GM23338 (cell line): ENCODE data around the gene GOLM1. TPM values are rescaled to one million over a fixed set of nuclear protein-coding genes. Genes with fewer than 3 reads are reported as not detected.

ENCODE experiments used
- ATAC-seq: fragments of 200-7000 bp; cut with Tn5 transposase; 3 replicates; pipeline ENCODE4 v1.9.1; 2020
- DNase-seq: peaks from one replicate; pipeline ENCODE4 v3.0.0-alpha.2; 2015; ENCODE audit warnings: low spot score
- H2AFZ ChIP-seq: fragments of 200-600 bp; sonication (generic); 2 replicates; pipeline ENCODE4 v1.8.0; 2016; ENCODE audit warnings: antibody characterized with exemption, mild to moderate bottlenecking, moderate library complexity
- H3F3A ChIP-seq: fragments of 200-600 bp; sonication (generic); replicated peaks from 2 replicates; pipeline ENCODE4 v1.8.0; 2017; ENCODE audit warnings: antibody characterized with exemption, mixed run types, low read depth
- H3K27ac ChIP-seq: fragments of 200-600 bp; sonication (generic); 2 replicates; pipeline ENCODE4 v1.6.1; 2016; ENCODE audit warnings: low read depth
- H3K27me3 ChIP-seq: fragments of 200-600 bp; sonication (generic); 2 replicates; pipeline ENCODE4 v1.8.0; 2016; ENCODE audit warnings: mild to moderate bottlenecking, mixed run types, moderate library complexity; ENCODE audit not compliant: insufficient read depth
- H3K36me3 ChIP-seq: fragments of 200-600 bp; sonication (generic); 2 replicates; pipeline ENCODE4 v1.8.0; 2016; ENCODE audit warnings: mild to moderate bottlenecking; ENCODE audit not compliant: insufficient read depth
- H3K4me1 ChIP-seq: fragments of 200-600 bp; sonication (generic); 2 replicates; pipeline ENCODE4 v1.8.0; 2016; ENCODE audit warnings: mild to moderate bottlenecking, moderate library complexity; ENCODE audit not compliant: insufficient read depth
- H3K4me2 ChIP-seq: fragments of 200-600 bp; sonication (generic); 2 replicates; pipeline ENCODE4 v1.7.1; 2017; ENCODE audit warnings: mixed run types
- H3K4me3 ChIP-seq: fragments of 200-600 bp; sonication (generic); 2 replicates; pipeline ENCODE4 v1.6.1; 2016; ENCODE audit warnings: mixed run types
- H3K79me2 ChIP-seq: fragments of 200-600 bp; sonication (generic); replicated peaks from 2 replicates; pipeline ENCODE4 v1.8.0; 2017; ENCODE audit warnings: mild to moderate bottlenecking; ENCODE audit not compliant: insufficient read depth
- H3K9me2 ChIP-seq: fragments of 200-600 bp; sonication (generic); 2 replicates; pipeline ENCODE4 v1.8.0; 2017; ENCODE audit not compliant: insufficient read depth
- H4K20me1 ChIP-seq: fragments of 200-600 bp; sonication (generic); replicated peaks from 2 replicates; pipeline ENCODE4 v1.8.0; 2017; ENCODE audit warnings: mild to moderate bottlenecking; ENCODE audit not compliant: insufficient read depth
- H3K27ac Mint-ChIP-seq: 2 replicates; pipeline ENCODE4 v1.8.0; 2020; ENCODE audit warnings: inconsistent platforms, mild to moderate bottlenecking, moderate library complexity, mixed read lengths
- H3K27me3 Mint-ChIP-seq: 3 replicates; pipeline ENCODE4 v1.8.0; 2022; ENCODE audit warnings: low read depth, mild to moderate bottlenecking, moderate library complexity, mixed read lengths, inconsistent platforms; ENCODE audit not compliant: insufficient read depth, poor library complexity
- H3K36me3 Mint-ChIP-seq: 3 replicates; pipeline ENCODE4 v1.8.0; 2021; ENCODE audit warnings: low read depth, mild to moderate bottlenecking, inconsistent platforms, moderate library complexity, mixed read lengths
- H3K4me1 Mint-ChIP-seq: 3 replicates; pipeline ENCODE4 v1.8.0; 2020; ENCODE audit warnings: mild to moderate bottlenecking, inconsistent platforms, mixed read lengths
- H3K4me3 Mint-ChIP-seq: 3 replicates; pipeline ENCODE4 v1.8.0; 2021; ENCODE audit warnings: moderate library complexity, mild to moderate bottlenecking, inconsistent platforms, mixed read lengths
- H3K9me3 Mint-ChIP-seq: 3 replicates; pipeline ENCODE4 v1.8.0; 2020; ENCODE audit warnings: moderate library complexity, mild to moderate bottlenecking, inconsistent platforms, mixed read lengths
- CREB1 ChIP-seq: fragments of 250-450 bp; sonication (Bioruptor Pico); IDR thresholded peaks from 2 replicates; pipeline ENCODE4 v1.5.0; 2020; ENCODE audit warnings: low read depth, mild to moderate bottlenecking, moderate library complexity
- CTCF ChIP-seq, 2 experiments: fragments of 200-600 bp in 1 of 2; sonication (generic) in 1 of 2; conservative IDR thresholded peaks; 2 replicates each; pipeline versions ENCODE4 v1.5.1 to v1.6.1; 2016 to 2017; ENCODE audit warnings: antibody characterized with exemption in 2 of 2, low read depth in 2 of 2, mild to moderate bottlenecking in 2 of 2, moderate library complexity in 1 of 2
- EZH2 ChIP-seq: fragments of 200-600 bp; sonication (generic); IDR thresholded peaks from one replicate; pipeline ENCODE4 v1.8.0; 2017; ENCODE audit warnings: antibody characterized with exemption, mild to moderate bottlenecking, low read depth; ENCODE audit not compliant: unreplicated experiment
- EZH2phosphoT487 ChIP-seq: fragments of 200-600 bp; sonication (generic); IDR thresholded peaks from one replicate; pipeline ENCODE4 v1.8.1; 2018; ENCODE audit warnings: antibody characterized with exemption; ENCODE audit not compliant: unreplicated experiment
- JUNB ChIP-seq: IDR thresholded peaks from one replicate; pipeline ENCODE4 v1.6.1; 2016; ENCODE audit warnings: antibody characterized with exemption; ENCODE audit not compliant: unreplicated experiment
- NANOG ChIP-seq: IDR thresholded peaks from 2 replicates; pipeline ENCODE4 v1.6.1; 2016; ENCODE audit warnings: antibody characterized with exemption, borderline replicate concordance
- POLR2AphosphoS5 ChIP-seq: IDR thresholded peaks from 2 replicates; pipeline ENCODE4 v1.6.1; 2016; ENCODE audit warnings: antibody characterized with exemption, low read depth
- REST ChIP-seq: IDR thresholded peaks from one replicate; pipeline ENCODE4 v1.6.1; 2018; ENCODE audit warnings: antibody characterized with exemption; ENCODE audit not compliant: unreplicated experiment
- STAT1 ChIP-seq: IDR thresholded peaks from one replicate; pipeline ENCODE4 v1.6.1; 2016; ENCODE audit warnings: antibody characterized with exemption; ENCODE audit not compliant: unreplicated experiment
- ZNF331 ChIP-seq: fragments of 250-450 bp; sonication (Bioruptor Pico); IDR thresholded peaks from 2 replicates; pipeline ENCODE4 v1.5.0; 2020; ENCODE audit warnings: low read depth, mild to moderate bottlenecking, moderate library complexity
- polyA plus RNA-seq: library from polyadenylated mRNA; unstranded; fragments of >200 nt; fragmentation: Nextera tagmentation; extraction: Ambion mirVana; gene quantifications from 2 replicates; pipeline ENCODE4 v1.2.1, GENCODE V29; 2016
- total RNA-seq: library from RNA; depleted of rRNA; stranded (reverse); fragments of >200 nt; shearing (Covaris generic); gene quantifications from 2 replicates; pipeline ENCODE4 v1.2.3, GENCODE V29; 2014
- TF ChIP-seq, protein P1 (sequence below): IDR thresholded peaks from 2 replicates; pipeline ENCODE4 v1.6.1; 2016; ENCODE audit warnings: antibody characterized with exemption
- TF ChIP-seq, protein P2 (sequence below): fragments of 250-450 bp; sonication (Bioruptor Pico); IDR thresholded peaks from 2 replicates; pipeline ENCODE4 v1.5.0; 2020; ENCODE audit warnings: mild to moderate bottlenecking, moderate library complexity

GOLM1 gene
- total and polyA plus RNA-seq, 2 experiments from 2014 or later = 58.3 to 92.4 TPM

GRCh38 chr9:85995599-85995998 lies 103.8 kb downstream of the GOLM1 start:
- H3K4me3 ChIP-seq = no peak overlapping the region
- H3K79me2 ChIP-seq = 0 out of 2 replicates have a peak, but pooled peaks cover 3% of the 10 kb centered on the region
- H3K4me1 Mint-ChIP-seq = no peaks in the 10 kb centered on the region
- no peaks in the 10 kb centered on the region for H3K9me3 Mint-ChIP-seq
- peaks cover 8% of the 10 kb centered on the region; the same call in 1 of the 2 replicates for H3K36me3 ChIP-seq
- no peaks in the 10 kb centered on the region for H3K4me1 ChIP-seq
- 0 out of 2 replicates have a peak, but pooled peaks cover 3% of the 10 kb centered on the region for H3K9me2 ChIP-seq
- H3K27ac Mint-ChIP-seq = no peak overlapping the region
- H4K20me1 ChIP-seq = no peaks in the 10 kb centered on the region; the same call in 1 of the 2 replicates
- no peak for DNase-seq
- no peaks in the 10 kb centered on the region for H3K27me3 Mint-ChIP-seq
- H2AFZ ChIP-seq = no peak overlapping the region
- H3K36me3 Mint-ChIP-seq = peaks cover 50% of the 10 kb centered on the region
- H3K4me3 Mint-ChIP-seq = no peak overlapping the region
- no peaks in the 10 kb centered on the region for H3F3A ChIP-seq
- TF ChIP-seq, protein P1, sequence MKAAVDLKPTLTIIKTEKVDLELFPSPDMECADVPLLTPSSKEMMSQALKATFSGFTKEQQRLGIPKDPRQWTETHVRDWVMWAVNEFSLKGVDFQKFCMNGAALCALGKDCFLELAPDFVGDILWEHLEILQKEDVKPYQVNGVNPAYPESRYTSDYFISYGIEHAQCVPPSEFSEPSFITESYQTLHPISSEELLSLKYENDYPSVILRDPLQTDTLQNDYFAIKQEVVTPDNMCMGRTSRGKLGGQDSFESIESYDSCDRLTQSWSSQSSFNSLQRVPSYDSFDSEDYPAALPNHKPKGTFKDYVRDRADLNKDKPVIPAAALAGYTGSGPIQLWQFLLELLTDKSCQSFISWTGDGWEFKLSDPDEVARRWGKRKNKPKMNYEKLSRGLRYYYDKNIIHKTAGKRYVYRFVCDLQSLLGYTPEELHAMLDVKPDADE = no peak
- no peak for TF ChIP-seq EZH2phosphoT487
- no peak for TF ChIP-seq NANOG
- TF ChIP-seq ZNF331 (CRISPR knock-in tag) = no peak
- TF ChIP-seq STAT1 = no peak
- TF ChIP-seq EZH2 = no peak
- no peak for TF ChIP-seq CTCF (conservative IDR thresholded peaks at IDR 0.05; ENCODE audit: low read depth in 2 of 2)
- TF ChIP-seq REST = no peak
- TF ChIP-seq CREB1 (CRISPR knock-in tag) = no peak
- TF ChIP-seq POLR2AphosphoS5 = no peak
- TF ChIP-seq, protein P2, sequence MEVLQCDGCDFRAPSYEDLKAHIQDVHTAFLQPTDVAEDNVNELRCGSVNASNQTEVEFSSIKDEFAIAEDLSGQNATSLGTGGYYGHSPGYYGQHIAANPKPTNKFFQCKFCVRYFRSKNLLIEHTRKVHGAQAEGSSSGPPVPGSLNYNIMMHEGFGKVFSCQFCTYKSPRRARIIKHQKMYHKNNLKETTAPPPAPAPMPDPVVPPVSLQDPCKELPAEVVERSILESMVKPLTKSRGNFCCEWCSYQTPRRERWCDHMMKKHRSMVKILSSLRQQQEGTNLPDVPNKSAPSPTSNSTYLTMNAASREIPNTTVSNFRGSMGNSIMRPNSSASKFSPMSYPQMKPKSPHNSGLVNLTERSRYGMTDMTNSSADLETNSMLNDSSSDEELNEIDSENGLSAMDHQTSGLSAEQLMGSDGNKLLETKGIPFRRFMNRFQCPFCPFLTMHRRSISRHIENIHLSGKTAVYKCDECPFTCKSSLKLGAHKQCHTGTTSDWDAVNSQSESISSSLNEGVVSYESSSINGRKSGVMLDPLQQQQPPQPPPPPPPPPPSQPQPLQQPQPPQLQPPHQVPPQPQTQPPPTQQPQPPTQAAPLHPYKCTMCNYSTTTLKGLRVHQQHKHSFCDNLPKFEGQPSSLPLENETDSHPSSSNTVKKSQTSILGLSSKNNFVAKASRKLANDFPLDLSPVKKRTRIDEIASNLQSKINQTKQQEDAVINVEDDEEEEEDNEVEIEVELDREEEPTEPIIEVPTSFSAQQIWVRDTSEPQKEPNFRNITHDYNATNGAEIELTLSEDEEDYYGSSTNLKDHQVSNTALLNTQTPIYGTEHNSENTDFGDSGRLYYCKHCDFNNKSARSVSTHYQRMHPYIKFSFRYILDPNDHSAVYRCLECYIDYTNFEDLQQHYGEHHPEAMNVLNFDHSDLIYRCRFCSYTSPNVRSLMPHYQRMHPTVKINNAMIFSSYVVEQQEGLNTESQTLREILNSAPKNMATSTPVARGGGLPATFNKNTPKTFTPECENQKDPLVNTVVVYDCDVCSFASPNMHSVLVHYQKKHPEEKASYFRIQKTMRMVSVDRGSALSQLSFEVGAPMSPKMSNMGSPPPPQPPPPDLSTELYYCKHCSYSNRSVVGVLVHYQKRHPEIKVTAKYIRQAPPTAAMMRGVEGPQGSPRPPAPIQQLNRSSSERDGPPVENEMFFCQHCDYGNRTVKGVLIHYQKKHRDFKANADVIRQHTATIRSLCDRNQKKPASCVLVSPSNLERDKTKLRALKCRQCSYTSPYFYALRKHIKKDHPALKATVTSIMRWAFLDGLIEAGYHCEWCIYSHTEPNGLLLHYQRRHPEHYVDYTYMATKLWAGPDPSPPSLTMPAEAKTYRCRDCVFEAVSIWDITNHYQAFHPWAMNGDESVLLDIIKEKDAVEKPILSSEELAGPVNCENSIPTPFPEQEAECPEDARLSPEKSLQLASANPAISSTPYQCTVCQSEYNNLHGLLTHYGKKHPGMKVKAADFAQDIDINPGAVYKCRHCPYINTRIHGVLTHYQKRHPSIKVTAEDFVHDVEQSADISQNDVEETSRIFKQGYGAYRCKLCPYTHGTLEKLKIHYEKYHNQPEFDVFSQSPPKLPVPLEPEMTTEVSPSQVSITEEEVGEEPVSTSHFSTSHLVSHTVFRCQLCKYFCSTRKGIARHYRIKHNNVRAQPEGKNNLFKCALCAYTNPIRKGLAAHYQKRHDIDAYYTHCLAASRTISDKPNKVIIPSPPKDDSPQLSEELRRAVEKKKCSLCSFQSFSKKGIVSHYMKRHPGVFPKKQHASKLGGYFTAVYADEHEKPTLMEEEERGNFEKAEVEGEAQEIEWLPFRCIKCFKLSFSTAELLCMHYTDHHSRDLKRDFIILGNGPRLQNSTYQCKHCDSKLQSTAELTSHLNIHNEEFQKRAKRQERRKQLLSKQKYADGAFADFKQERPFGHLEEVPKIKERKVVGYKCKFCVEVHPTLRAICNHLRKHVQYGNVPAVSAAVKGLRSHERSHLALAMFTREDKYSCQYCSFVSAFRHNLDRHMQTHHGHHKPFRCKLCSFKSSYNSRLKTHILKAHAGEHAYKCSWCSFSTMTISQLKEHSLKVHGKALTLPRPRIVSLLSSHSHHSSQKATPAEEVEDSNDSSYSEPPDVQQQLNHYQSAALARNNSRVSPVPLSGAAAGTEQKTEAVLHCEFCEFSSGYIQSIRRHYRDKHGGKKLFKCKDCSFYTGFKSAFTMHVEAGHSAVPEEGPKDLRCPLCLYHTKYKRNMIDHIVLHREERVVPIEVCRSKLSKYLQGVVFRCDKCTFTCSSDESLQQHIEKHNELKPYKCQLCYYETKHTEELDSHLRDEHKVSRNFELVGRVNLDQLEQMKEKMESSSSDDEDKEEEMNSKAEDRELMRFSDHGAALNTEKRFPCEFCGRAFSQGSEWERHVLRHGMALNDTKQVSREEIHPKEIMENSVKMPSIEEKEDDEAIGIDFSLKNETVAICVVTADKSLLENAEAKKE (CRISPR knock-in tag) = no peak
- TF ChIP-seq JUNB = no peak
- H3K27me3 ChIP-seq = no peaks in the 10 kb centered on the region
- H3K4me2 ChIP-seq = no peak overlapping the region
- no peak overlapping the region for H3K27ac ChIP-seq
- ATAC-seq = no peak
